Ovary (tissue), 3 donors: ENCODE data around the gene EAF1.

ENCODE experiments used
- CTCF ChIP-seq, 3 donors: fragments of 450-650 bp in 2 of 3; fragments of 200-600 bp in 1 of 3; IDR thresholded peaks; one replicate each; pipeline versions ENCODE4 v1.5.1 to v1.8.0; 2016 to 2022; ENCODE audit warnings: antibody characterized with exemption in 3 of 3, mild to moderate bottlenecking in 1 of 3
- POLR2A ChIP-seq: fragments of 450-650 bp; IDR thresholded peaks from one replicate; pipeline ENCODE4 v1.6.1; 2017; ENCODE audit warnings: antibody characterized with exemption, mild to moderate bottlenecking, moderate library complexity
- donor health status: DM: no; HTN: no; CAD: no.

DNA sequence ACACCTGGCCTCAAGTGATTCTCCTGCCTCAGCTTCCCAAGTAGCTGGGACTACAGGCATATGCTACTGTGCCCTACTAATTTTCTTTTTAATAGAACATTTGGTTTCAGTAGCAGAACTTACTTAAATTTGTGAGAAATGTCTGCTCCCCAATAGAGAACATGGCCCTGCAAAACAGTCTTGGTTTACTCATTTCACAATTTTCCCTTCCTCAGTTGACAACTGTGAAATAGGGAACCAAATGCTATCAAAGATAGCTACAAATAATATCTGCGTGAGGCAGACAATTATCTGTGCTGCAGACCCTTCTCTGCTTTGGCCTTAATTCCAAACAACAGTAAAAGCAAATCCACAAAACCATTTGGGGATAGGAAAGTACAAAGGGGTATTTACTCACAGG, 22.6 kb upstream of the EAF1 start:
- no peak for TF ChIP-seq CTCF (IDR thresholded peaks at IDR 0.05)
- no peak for TF ChIP-seq POLR2A
